Naive thymus-derived CD4-positive, alpha-beta T cell (primary cell): ENCODE results near the gene XCR1. TPM values are rescaled to one million over a fixed set of nuclear protein-coding genes. Genes with fewer than 3 reads are reported as not detected.
"Not testable (repeated sequence)": the region's sequence is repeated elsewhere in the genome, so short reads cannot be mapped to it uniquely, and the experiment has no call there.

Source experiments
- ATAC-seq: fragments of 150-1000 bp; cut with Tn5 transposase; 2 replicates; pipeline ENCODE4 v1.10.0; 2021; ENCODE audit warnings: mild to moderate bottlenecking, moderate library complexity
- CTCF ChIA-PET: fragments of 350-600 bp; sonication (Branson Sonifier 250); formaldehyde crosslinking; loops from one replicate; lab custom pipeline; 2021; ENCODE audit warnings: antibody characterized with exemption; lab: Charles Lee
- POLR2A ChIA-PET: fragments of 350-600 bp; sonication (Branson Sonifier 250); formaldehyde crosslinking; loops from one replicate; lab custom pipeline; 2021; ENCODE audit warnings: antibody characterized with exemption, inconsistent platforms; lab: Charles Lee
- DNase-seq, 9 donors: peaks; one replicate each; pipeline versions ENCODE4 v3.0.0 to v3.0.0-alpha.2; 2020 to 2022; ENCODE audit warnings: mixed read lengths in 1 of 9
- H3K27ac ChIP-seq: one replicate; pipeline ENCODE4 v1.7.0; 2013; ENCODE audit warnings: mild to moderate bottlenecking, low read depth, low read length, moderate library complexity
- H3K27me3 ChIP-seq, 2 donors: one replicate each; pipeline ENCODE4 v1.7.0; 2013; ENCODE audit warnings: low read length in 2 of 2, mild to moderate bottlenecking in 2 of 2, moderate library complexity in 2 of 2; ENCODE audit not compliant: control insufficient read depth in 2 of 2, insufficient read depth in 2 of 2
- H3K36me3 ChIP-seq, 3 experiments: 1 replicate in 2 of 3; 2 replicates in 1 of 3; pipeline ENCODE4 v1.7.0; 2013; ENCODE audit warnings: low read length in 3 of 3, mild to moderate bottlenecking in 3 of 3, moderate library complexity in 1 of 3; ENCODE audit not compliant: insufficient read depth in 3 of 3, control insufficient read depth in 2 of 3
- H3K4me1 ChIP-seq, 2 donors: one replicate each; pipeline ENCODE4 v1.7.0; 2013; ENCODE audit warnings: low read length in 2 of 2, mild to moderate bottlenecking in 2 of 2, moderate library complexity in 1 of 2; ENCODE audit not compliant: control insufficient read depth in 2 of 2, insufficient read depth in 2 of 2
- H3K4me3 ChIP-seq: 2 replicates; pipeline ENCODE4 v1.7.0; 2013; ENCODE audit warnings: mild to moderate bottlenecking, low read length
- H3K9me3 ChIP-seq, 3 experiments: 1 replicate in 2 of 3; 2 replicates in 1 of 3; pipeline ENCODE4 v1.7.0; 2013; ENCODE audit warnings: low read length in 3 of 3; ENCODE audit not compliant: control insufficient read depth in 2 of 3
- H3K27ac Mint-ChIP-seq, 9 donors: one replicate each; pipeline ENCODE4 v1.8.0; 2020 to 2022; ENCODE audit warnings: mixed read lengths in 9 of 9, mild to moderate bottlenecking in 8 of 9, moderate library complexity in 5 of 9, inconsistent platforms in 2 of 9
- H3K27me3 Mint-ChIP-seq, 5 donors: one replicate each; pipeline ENCODE4 v1.8.0; 2021 to 2022; ENCODE audit warnings: mixed read lengths in 5 of 5, mild to moderate bottlenecking in 1 of 5
- H3K36me3 Mint-ChIP-seq, 5 donors: one replicate each; pipeline ENCODE4 v1.8.0; 2020 to 2022; ENCODE audit warnings: mixed read lengths in 5 of 5, mild to moderate bottlenecking in 3 of 5, inconsistent platforms in 1 of 5
- H3K4me1 Mint-ChIP-seq, 7 donors: one replicate each; pipeline ENCODE4 v1.8.0; 2020 to 2022; ENCODE audit warnings: mixed read lengths in 7 of 7, mild to moderate bottlenecking in 3 of 7, inconsistent platforms in 1 of 7
- H3K4me3 Mint-ChIP-seq, 10 donors: one replicate each; pipeline ENCODE4 v1.8.0; 2020 to 2022; ENCODE audit warnings: mild to moderate bottlenecking in 10 of 10, mixed read lengths in 10 of 10, moderate library complexity in 6 of 10, inconsistent platforms in 2 of 10
- H3K9me3 Mint-ChIP-seq, 11 donors: one replicate each; pipeline ENCODE4 v1.8.0; 2020 to 2022; ENCODE audit warnings: mixed read lengths in 11 of 11, mild to moderate bottlenecking in 4 of 11, inconsistent platforms in 1 of 11, moderate library complexity in 1 of 11
- intact Hi-C, 2 donors: fragments of 100-400 bp; cut with micrococcal nuclease; formaldehyde crosslinking; loops; one replicate each; pipeline ENCODE4 v1.15.1; 2023
- polyA plus RNA-seq, 2 donors: library from polyadenylated mRNA; unstranded; fragments of 300-500 nt; fragmentation: Illumina TruSeq; gene quantifications; one replicate each; pipeline ENCODE4 v1.2.3, GENCODE V29; 2021
- total RNA-seq, 6 experiments: library from RNA in 5 of 6; stranded (reverse) in 5 of 6; gene quantifications; 1 replicate in 5 of 6; 2 replicates in 1 of 6; pipeline ENCODE4 v1.2.3 and lab custom pipeline; 2021 to 2026

The XCR1 gene
- total and polyA plus RNA-seq, 7 experiments from 2014 or later = 0.05 to 0.88 TPM; not detected in 5

DNA sequence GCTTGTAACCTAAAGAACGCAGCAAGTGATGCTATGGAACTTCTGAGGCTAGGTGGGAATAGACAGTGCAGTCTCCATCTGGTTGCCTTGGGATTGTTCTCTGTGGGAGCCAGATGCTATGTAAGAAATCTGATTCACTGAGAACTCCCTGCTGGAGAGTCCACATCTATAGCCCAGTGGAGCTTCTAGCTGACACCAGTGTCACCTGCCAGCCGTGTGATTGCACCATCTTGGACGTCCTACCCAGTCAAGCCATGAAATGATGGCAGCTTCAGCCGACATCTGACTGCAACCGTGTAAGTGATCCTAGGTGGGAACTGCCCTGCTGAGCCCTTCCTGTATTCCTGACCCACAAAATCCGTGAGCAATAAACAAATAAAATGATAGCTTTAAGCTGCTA lies 19.2 kb downstream of the XCR1 start:
- Histone ChIP-seq H3K27ac (no peak overlapping the region), H3K9me3 (no peaks in the 10 kb centered on the region), H3K27me3 (no peaks in the 10 kb centered on the region), H3K4me1 (no peaks in the 10 kb centered on the region), H3K4me3 (no peak overlapping the region), H3K36me3 (no peaks in the 10 kb centered on the region)
- CTCF ChIA-PET = interaction anchor here (0.6 kb wide), 1 partner anchor 374 kb away, joined by 3 read pairs; no protein-coding TSS in a partner anchor
- Mint-ChIP-seq H3K27me3 (peaks cover 0 to 8% (median 0%) of the 10 kb centered on the region in 5 donors), H3K36me3 (peaks cover 0 to 4% (median 0%) of the 10 kb centered on the region in 5 donors), H3K27ac (no peak overlapping the region), H3K9me3 (peaks cover 0 to 2% (median 0%) of the 10 kb centered on the region in 11 donors), H3K4me3 (no peak overlapping the region), H3K4me1 (peaks cover 0 to 8% (median 0%) of the 10 kb centered on the region in 7 donors)
- no peak for DNase-seq
- ATAC-seq = no peak
- intact Hi-C loops = no loop called here
- POLR2A ChIA-PET = no interaction called here

DNA sequence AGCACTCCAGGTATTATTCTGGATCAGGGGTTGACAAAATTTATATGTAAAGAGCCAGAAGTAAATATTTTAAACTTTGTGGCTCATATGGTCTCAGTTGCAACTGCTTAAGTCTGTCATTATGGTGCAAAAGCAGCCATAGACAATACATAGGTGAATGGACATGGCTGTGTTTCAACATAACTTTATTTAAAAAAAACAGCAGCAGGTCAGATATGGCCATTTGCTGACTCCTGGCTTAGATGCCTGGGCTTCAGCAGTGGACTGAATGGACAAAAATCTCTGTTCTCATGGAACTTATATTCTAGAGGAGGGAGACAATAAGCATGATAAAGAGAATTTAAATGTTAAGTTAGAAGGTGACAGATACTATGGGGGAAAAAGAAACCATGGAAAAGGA lies 20.0 kb downstream of the XCR1 start:
- Mint-ChIP-seq H3K27ac (peak overlapping the region in 1 of 9 donors; percentile 58), H3K36me3 (peaks cover 0 to 4% (median 0%) of the 10 kb centered on the region in 5 donors), H3K27me3 (peaks cover 0 to 8% (median 0%) of the 10 kb centered on the region in 5 donors), H3K4me3 (no peak overlapping the region), H3K4me1 (peaks cover 0 to 8% (median 0%) of the 10 kb centered on the region in 7 donors), H3K9me3 (peaks cover 0 to 2% (median 0%) of the 10 kb centered on the region in 11 donors)
- ATAC-seq (no peak), DNase-seq (no peak)
- no peaks in the 10 kb centered on the region for H3K4me1 ChIP-seq
- POLR2A ChIA-PET = no interaction called here
- H3K27me3 ChIP-seq = no peaks in the 10 kb centered on the region
- no peak overlapping the region for H3K27ac ChIP-seq
- H3K4me3 ChIP-seq = no peak overlapping the region
- no peaks in the 10 kb centered on the region for H3K36me3 ChIP-seq
- no peaks in the 10 kb centered on the region for H3K9me3 ChIP-seq
- intact Hi-C loops = no loop called here
- CTCF ChIA-PET = no interaction called here

DNA sequence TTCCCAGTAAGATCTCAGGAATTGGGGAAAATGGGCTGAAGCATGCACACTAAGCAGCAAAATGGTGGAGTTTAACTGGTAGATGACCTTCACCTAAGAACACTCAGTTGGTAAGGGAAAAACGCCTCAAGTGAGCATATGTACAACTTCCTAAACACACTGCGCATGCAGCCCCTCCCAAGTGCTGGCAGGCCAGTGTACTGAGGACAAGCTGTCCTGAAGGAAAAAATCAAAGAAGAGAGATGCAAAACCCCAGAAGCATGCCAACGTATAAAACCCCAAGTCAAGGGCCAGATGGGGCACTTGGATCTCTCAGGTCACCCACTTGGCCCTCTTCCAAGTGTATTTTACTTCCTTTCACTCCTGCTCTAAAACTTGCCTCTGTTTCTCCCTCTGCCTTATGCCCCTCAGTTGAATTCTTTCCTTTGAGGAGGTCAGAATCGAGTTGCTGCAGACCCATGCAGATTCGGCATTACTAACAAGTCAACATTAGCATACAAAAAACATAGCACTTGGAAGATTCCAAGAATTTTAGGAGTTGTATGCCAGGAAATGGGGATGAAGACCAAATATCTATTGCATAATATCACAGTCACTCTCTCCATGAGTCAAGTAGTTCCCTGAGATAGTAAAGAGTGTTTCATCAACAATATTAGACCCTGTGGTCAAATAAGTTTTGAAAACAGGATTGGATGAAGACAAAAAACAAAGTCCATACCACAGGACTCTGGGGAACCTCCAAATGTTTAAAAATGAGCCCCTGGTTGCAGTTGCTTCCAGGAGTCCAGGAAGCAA lies 20.8 kb downstream of the XCR1 start:
- no peaks in the 10 kb centered on the region for H3K27me3 ChIP-seq
- intact Hi-C loops = no loop called here
- peaks cover 0 to 8% (median 0%) of the 10 kb centered on the region in 5 donors for H3K27me3 Mint-ChIP-seq
- H3K4me3 Mint-ChIP-seq = no peak overlapping the region
- no peaks in the 10 kb centered on the region for H3K4me1 ChIP-seq
- H3K36me3 Mint-ChIP-seq = peaks cover 0 to 4% (median 0%) of the 10 kb centered on the region in 5 donors
- peaks cover 0 to 2% (median 0%) of the 10 kb centered on the region in 11 donors for H3K9me3 Mint-ChIP-seq
- H3K36me3 ChIP-seq = no peaks in the 10 kb centered on the region
- H3K4me3 ChIP-seq = no peak overlapping the region
- ATAC-seq (no peak), DNase-seq (no peak)
- ChIA-PET POLR2A (interaction anchor here (0.9 kb wide), 1 partner anchor 12 kb away, joined by 3 read pairs; no protein-coding TSS in a partner anchor), CTCF (no interaction called here)
- peaks cover 0 to 8% (median 0%) of the 10 kb centered on the region in 7 donors for H3K4me1 Mint-ChIP-seq
- no peak overlapping the region for H3K27ac Mint-ChIP-seq
- no peak overlapping the region for H3K27ac ChIP-seq
- no peaks in the 10 kb centered on the region for H3K9me3 ChIP-seq

DNA sequence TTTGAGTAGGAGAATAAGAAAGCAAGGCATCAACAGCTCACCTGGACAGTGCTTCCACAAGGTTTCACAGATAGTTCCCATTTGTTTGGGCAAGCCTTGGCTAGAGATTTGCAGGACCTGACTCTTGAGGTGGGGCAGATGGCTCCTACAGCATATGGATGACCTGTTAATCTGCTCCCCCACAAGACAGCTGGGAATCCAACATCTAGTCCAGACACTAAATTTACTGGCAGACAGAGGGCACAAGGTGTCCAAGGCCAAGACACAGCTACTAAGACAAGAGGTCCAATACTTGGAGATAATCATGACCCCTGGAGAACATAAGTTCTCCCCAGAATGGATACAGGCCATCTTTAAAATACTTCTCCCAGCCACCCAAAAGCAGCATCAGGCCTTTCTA lies 23.6 kb downstream of the XCR1 start:
- H3K4me1 Mint-ChIP-seq, H3K27ac ChIP-seq, H3K9me3 ChIP-seq, DNase-seq, H3K27me3 ChIP-seq, H3K4me3 Mint-ChIP-seq, CTCF ChIA-PET, H3K27ac Mint-ChIP-seq, H3K4me3 ChIP-seq, H3K4me1 ChIP-seq, ATAC-seq, H3K9me3 Mint-ChIP-seq, H3K36me3 ChIP-seq, H3K36me3 Mint-ChIP-seq: not testable (repeated sequence)
- intact Hi-C loops = loop anchor here in 1 of 2 donors (2.0 kb wide), 1 partner anchor 75 kb away; no protein-coding TSS in a partner anchor
- POLR2A ChIA-PET = interaction anchor here (0.6 kb wide), 1 partner anchor 382 kb away, joined by 3 read pairs; no protein-coding TSS in a partner anchor
- peaks cover 3 to 14% (median 8%) of the 10 kb centered on the region in 5 donors for H3K27me3 Mint-ChIP-seq

DNA sequence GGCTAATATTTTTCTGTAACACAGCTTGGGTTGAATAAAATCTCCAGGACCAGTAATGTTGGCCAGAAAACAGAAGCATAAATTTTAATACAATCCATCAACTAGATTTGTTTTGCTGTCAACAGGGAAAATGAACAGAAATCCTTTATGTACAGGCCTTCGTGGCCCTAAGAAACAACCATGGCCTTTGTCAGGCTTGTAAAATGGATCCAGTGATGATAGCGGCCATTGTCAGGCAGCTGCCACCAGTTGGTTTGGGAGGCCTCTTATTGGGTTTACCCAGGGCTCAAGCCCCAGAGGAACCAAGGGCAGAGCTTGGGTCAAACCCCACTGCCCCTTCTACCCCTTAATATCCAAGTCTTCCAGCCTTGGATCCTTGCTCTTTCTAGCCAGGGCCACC lies 26.1 kb downstream of the XCR1 start:
- Mint-ChIP-seq H3K36me3 (peaks cover 0 to 4% (median 0%) of the 10 kb centered on the region in 5 donors), H3K4me1 (peaks cover 0 to 13% (median 4%) of the 10 kb centered on the region in 7 donors), H3K27ac (no peak overlapping the region), H3K4me3 (no peak overlapping the region), H3K27me3 (peaks cover 3 to 12% (median 9%) of the 10 kb centered on the region in 5 donors), H3K9me3 (peaks cover 0 to 6% (median 0%) of the 10 kb centered on the region in 11 donors)
- Histone ChIP-seq H3K27ac (no peak overlapping the region), H3K9me3 (no peaks in the 10 kb centered on the region), H3K27me3 (no peaks in the 10 kb centered on the region), H3K36me3 (no peaks in the 10 kb centered on the region), H3K4me1 (peaks cover 2 to 4% of the 10 kb centered on the region in 2 donors), H3K4me3 (no peak overlapping the region)
- DNase-seq (no peak), ATAC-seq (no peak)
- ChIA-PET CTCF (no interaction called here), POLR2A (no interaction called here)
- intact Hi-C loops = no loop called here

DNA sequence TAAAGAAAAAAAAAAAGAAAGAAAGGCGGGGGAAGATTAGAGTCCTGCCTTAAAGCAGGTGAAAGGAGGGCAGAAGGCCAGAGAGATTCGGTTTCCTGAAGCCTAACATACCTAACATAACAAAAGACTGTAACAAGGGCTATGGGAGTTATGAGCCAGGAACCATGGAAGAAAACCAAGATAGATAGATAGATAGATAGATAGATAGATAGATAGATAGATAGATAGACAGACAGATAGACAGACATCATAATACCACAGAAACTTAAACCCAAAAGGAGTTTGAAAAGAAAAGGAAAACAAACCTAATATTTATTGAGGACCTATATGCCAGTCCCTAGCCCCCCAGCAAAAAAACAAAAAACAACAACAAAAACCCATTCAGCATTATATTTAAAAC lies 29.3 kb downstream of the XCR1 start:
- H3K36me3 Mint-ChIP-seq = peaks cover 0 to 8% (median 0%) of the 10 kb centered on the region in 5 donors
- H3K4me1 ChIP-seq = peaks cover 17 to 25% of the 10 kb centered on the region in 2 donors
- ATAC-seq (no peak), DNase-seq (no peak)
- peaks cover 0 to 4% (median 0%) of the 10 kb centered on the region in 3 experiments for H3K36me3 ChIP-seq
- H3K4me3 Mint-ChIP-seq = no peak overlapping the region
- H3K4me3 ChIP-seq = no peak overlapping the region
- peak overlapping the region in 1 of 9 donors; percentile 56 for H3K27ac Mint-ChIP-seq
- no peak overlapping the region for H3K27ac ChIP-seq
- peaks cover 3 to 12% (median 8%) of the 10 kb centered on the region in 5 donors for H3K27me3 Mint-ChIP-seq
- CTCF ChIA-PET = no interaction called here
- no peaks in the 10 kb centered on the region for H3K27me3 ChIP-seq
- peaks cover 0 to 5% (median 0%) of the 10 kb centered on the region in 11 donors for H3K9me3 Mint-ChIP-seq
- intact Hi-C loops = loop anchor here (10.0 kb wide), 3 partner anchors 153 to 977 kb away; partner anchors contain the start of genes LZTFL1 (in 2 of the 2), CCDC12 (in 1 of the 2), LIMD1 (in 1 of the 2) and NBEAL2 (in 1 of the 2)
- H3K9me3 ChIP-seq = no peaks in the 10 kb centered on the region
- peaks cover 0 to 30% (median 21%) of the 10 kb centered on the region in 7 donors for H3K4me1 Mint-ChIP-seq
- POLR2A ChIA-PET = no interaction called here
